ENCODE measurements around the gene CELF5. TPM values are rescaled to one million over a fixed set of nuclear protein-coding genes. Genes with fewer than 3 reads are reported as not detected.
"Not testable (repeated sequence)": the region's sequence is repeated elsewhere in the genome, so short reads cannot be mapped to it uniquely, and the experiment has no call there.

The CELF5 gene
- total RNA-seq, 1 donor from 2014 or later = not detected

DNA sequence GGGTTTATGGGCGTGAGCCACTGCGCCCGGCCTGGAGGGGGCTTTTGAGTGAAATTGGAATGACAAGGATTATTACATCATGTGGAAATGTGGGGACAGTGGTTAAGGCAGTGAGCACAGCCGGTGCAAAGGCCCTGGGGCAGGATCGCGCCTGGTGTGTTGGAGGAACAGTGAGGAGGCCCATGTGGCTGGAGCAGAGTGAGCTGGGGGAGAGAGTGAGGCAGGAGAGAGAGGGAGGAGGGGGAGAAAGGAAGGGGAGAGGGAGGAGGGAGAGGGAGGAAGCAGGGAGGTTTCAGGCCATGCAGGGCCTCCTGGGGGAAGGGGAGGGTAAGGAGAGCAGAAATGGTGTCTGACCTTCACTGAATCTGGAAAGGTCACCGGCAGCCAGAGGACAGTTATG, 11.3 kb upstream of the CELF5 start:
- CTCF ChIA-PET = no interaction called here
- POLR2A ChIA-PET = interaction anchor here (0.6 kb wide), 1 partner anchor 133 kb away, joined by 4 read pairs; no protein-coding TSS in a partner anchor
- no peak for ATAC-seq (ENCODE audit: low read depth)

DNA sequence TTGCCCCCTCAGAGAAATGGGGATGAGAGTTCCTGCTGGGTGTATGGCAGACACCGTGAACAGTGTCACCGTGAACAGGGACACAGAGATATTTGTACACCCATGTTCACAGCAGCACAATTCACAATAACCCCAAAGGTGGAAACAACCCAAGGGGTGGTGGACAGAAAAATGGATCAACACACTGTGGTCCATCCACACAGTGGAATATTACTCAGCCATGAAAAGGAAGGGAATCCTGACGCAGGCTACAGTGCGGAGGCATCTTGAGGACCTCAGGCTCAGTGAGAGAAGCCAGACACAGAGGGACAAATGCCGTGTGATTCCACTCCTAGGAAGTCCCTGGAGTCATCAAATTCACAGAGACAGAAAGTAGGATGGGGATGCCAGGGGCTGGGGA, 7.6 kb upstream of the CELF5 start:
- Mint-ChIP-seq H3K9me3 (no peaks in the 10 kb centered on the region), H3K36me3 (ENCODE audit: low read depth) (no peaks in the 10 kb centered on the region), H3K4me1 (peaks cover 11% of the 10 kb centered on the region), H3K4me3 (no peak overlapping the region), H3K27ac (no peak overlapping the region), H3K27me3 (no peaks in the 10 kb centered on the region)
- TF ChIP-seq, protein P1, sequence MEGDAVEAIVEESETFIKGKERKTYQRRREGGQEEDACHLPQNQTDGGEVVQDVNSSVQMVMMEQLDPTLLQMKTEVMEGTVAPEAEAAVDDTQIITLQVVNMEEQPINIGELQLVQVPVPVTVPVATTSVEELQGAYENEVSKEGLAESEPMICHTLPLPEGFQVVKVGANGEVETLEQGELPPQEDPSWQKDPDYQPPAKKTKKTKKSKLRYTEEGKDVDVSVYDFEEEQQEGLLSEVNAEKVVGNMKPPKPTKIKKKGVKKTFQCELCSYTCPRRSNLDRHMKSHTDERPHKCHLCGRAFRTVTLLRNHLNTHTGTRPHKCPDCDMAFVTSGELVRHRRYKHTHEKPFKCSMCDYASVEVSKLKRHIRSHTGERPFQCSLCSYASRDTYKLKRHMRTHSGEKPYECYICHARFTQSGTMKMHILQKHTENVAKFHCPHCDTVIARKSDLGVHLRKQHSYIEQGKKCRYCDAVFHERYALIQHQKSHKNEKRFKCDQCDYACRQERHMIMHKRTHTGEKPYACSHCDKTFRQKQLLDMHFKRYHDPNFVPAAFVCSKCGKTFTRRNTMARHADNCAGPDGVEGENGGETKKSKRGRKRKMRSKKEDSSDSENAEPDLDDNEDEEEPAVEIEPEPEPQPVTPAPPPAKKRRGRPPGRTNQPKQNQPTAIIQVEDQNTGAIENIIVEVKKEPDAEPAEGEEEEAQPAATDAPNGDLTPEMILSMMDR (IDR thresholded peaks at IDR 0.05) = no peak
- POLR2A ChIA-PET = no interaction called here
- ATAC-seq (ENCODE audit: low read depth) (no peak), DNase-seq (no peak)
- intact Hi-C loops (cut with micrococcal nuclease) = no loop called here
- CTCF ChIA-PET = no interaction called here

More for the DNA sequence above, 11.3 kb upstream of the CELF5 start:
- peaks cover 9% of the 10 kb centered on the region for H3K36me3 Mint-ChIP-seq (ENCODE audit: low read depth)
- H3K27me3 Mint-ChIP-seq = no peaks in the 10 kb centered on the region
- intact Hi-C loops (cut with micrococcal nuclease) = no loop called here
- DNase-seq = no peak
- H3K27ac Mint-ChIP-seq = no peak overlapping the region
- TF ChIP-seq, protein P1 (IDR thresholded peaks at IDR 0.05) = no peak
- no peak overlapping the region for H3K4me3 Mint-ChIP-seq
- no peaks in the 10 kb centered on the region for H3K9me3 Mint-ChIP-seq
- peaks cover 14% of the 10 kb centered on the region for H3K4me1 Mint-ChIP-seq

GRCh38 chr19:3220576-3220975, 3.9 kb upstream of the CELF5 start:
- TF ChIP-seq, protein P1 (IDR thresholded peaks at IDR 0.05) = no peak
- Mint-ChIP-seq H3K36me3 (ENCODE audit: low read depth) (no peaks in the 10 kb centered on the region), H3K4me1 (peaks cover 2% of the 10 kb centered on the region), H3K9me3 (no peaks in the 10 kb centered on the region), H3K27ac (no peak overlapping the region), H3K27me3 (peaks cover 8% of the 10 kb centered on the region), H3K4me3 (no peak overlapping the region)
- no peak for DNase-seq
- ATAC-seq (ENCODE audit: low read depth) = no peak
- CTCF ChIA-PET = no interaction called here
- POLR2A ChIA-PET = no interaction called here
- intact Hi-C loops (cut with micrococcal nuclease) = no loop called here

- H3K4me1 Mint-ChIP-seq; ATAC-seq (ENCODE audit: low read depth); CTCF ChIA-PET; H3K36me3 Mint-ChIP-seq (ENCODE audit: low read depth); H3K27ac Mint-ChIP-seq; intact Hi-C loops (cut with micrococcal nuclease); DNase-seq; H3K9me3 Mint-ChIP-seq; POLR2A ChIA-PET; H3K4me3 Mint-ChIP-seq: not testable (repeated sequence)
- H3K27me3 Mint-ChIP-seq = peaks cover 14% of the 10 kb centered on the region
These were observed 2.9 kb upstream of the CELF5 start for GRCh38 chr19:3221576-3221975.

- intact Hi-C loops (cut with micrococcal nuclease) = no loop called here
These were observed 1.8 kb upstream of the CELF5 start for GRCh38 chr19:3222709-3223108.

More at GRCh38 chr19:3222709-3223108, 1.8 kb upstream of the CELF5 start:
- TF ChIP-seq, protein P1 (IDR thresholded peaks at IDR 0.05) = no peak
- CTCF ChIA-PET = no interaction called here
- Mint-ChIP-seq H3K27ac (no peak overlapping the region), H3K4me3 (no peak overlapping the region), H3K27me3 (peaks cover 23% of the 10 kb centered on the region), H3K36me3 (ENCODE audit: low read depth) (no peaks in the 10 kb centered on the region), H3K4me1 (peaks cover 2% of the 10 kb centered on the region), H3K9me3 (no peaks in the 10 kb centered on the region)
- POLR2A ChIA-PET = interaction anchor here (0.6 kb wide), 1 partner anchor 29 kb away, joined by 3 read pairs; no protein-coding TSS in a partner anchor
- DNase-seq (no peak), ATAC-seq (ENCODE audit: low read depth) (no peak)
